G401 (cell line): ENCODE results near the gene CAMTA1. TPM values are rescaled to one million over a fixed set of nuclear protein-coding genes. Genes with fewer than 3 reads are reported as not detected.

Experiments used
- DNase-seq: peaks from one replicate; pipeline ENCODE4 v3.0.0-alpha.2; 2015; ENCODE audit warnings: low spot score
- in situ Hi-C: cut with HindIII; loops from 2 replicates; pipeline ENCODE4 v1.10.0; 2016; ENCODE audit warnings: low sequenced_read_pairs, mixed read lengths
- total RNA-seq: library from RNA; depleted of rRNA; stranded (reverse); fragments of >200 nt; shearing (Covaris generic); gene quantifications from 2 replicates; pipeline ENCODE4 v1.2.3, GENCODE V29; 2014

The CAMTA1 gene
- total RNA-seq, 1 experiment from 2014 or later: 137 TPM

DNA sequence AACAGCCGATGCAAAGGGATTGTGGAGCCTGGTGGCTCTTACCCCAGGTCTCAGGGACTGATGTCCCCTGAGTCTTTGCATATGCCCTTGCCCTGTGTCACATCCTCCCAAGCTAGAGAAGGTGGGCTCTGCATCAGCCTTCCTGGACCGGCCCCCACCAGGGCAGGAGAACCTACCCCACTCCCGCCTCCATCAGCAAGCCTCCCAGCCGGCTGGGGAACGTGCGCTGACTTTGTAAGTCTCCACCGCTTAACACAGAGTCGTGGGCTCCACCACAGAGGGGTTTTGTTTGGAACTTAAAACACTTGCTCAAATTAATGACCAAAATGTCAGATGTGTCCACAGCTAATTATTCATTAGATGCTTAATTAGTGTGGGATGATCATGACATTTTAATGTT, 730.6 kb downstream of the CAMTA1 start:
- in situ Hi-C loops: no loop called here
- no peak for DNase-seq

DNA sequence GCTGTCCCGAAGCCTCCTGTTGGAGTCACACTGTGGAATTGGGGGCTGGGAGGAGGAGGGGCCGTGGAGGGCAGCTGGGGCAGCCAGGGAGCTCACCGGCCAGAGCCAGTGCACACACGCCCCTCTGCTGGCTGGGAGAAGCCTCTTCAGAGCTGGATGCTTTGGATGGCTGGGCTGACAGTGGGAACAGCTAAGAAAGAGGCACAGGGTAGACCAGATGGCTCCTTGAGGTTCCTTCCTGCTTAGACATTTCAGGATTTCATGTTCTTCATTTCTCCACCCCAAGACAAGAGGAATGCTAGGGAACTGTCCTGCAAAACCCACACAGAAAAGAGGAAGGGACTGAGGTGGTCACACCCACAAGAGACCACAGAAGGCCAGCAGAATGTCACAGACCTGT, 731.1 kb downstream of the CAMTA1 start:
- in situ Hi-C loops: no loop called here
- peak; percentile 28 for DNase-seq

DNA sequence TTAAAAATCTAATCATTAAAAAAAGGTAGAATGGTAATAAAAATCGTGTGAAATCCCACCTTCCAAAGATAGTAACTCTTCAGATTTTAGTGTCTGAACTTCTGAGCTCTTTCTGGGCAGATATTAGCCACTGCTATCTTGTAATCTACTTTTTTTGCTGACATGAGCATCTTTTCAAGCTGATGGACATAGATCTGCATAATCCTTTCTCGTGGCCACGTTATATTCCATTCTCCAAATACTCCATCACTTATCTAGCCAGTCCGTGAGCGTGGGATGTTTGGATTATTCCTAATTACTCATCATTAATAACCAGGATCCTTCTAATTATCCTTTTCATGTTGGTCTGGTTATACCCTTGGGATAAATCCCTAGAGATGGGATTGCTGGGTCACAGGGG, 731.7 kb downstream of the CAMTA1 start:
- DNase-seq: no peak
- in situ Hi-C loops: no loop called here

DNA sequence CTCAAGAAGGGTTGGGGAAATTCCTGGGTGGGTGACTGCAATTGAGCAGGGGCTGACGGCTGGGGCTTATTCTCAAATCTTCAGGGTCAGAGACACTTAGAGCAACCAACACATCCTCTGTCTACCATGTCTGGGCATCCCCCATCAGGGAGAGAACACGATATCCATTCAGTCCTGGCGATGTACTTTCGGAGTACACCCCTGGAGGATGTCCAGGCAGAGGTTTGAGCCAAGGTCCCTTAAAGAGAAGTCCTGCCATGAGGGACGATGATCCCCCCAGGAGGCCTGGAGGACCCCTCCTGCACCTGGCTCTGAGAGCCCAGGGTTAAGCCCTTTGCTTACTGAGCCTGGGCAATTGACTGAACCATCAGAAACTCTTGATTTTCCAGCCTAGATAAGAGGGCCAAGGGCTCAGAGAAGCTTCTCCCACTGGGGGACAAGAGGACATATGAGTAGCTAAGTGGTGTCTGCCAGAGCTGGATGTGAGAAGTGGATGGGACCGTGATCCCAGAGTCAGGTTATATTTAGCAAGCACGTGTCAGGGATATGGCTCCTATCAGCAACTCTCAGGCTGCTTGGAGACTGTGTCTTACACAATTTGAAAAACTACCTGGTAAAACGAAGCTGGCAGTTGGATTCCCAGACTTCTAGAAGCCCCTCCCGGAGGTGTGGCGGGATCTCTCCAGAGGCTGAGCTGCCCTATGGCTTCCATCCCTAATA, 732.5 kb downstream of the CAMTA1 start:
- in situ Hi-C loops: no loop called here
- DNase-seq: peak; percentile 7

DNA sequence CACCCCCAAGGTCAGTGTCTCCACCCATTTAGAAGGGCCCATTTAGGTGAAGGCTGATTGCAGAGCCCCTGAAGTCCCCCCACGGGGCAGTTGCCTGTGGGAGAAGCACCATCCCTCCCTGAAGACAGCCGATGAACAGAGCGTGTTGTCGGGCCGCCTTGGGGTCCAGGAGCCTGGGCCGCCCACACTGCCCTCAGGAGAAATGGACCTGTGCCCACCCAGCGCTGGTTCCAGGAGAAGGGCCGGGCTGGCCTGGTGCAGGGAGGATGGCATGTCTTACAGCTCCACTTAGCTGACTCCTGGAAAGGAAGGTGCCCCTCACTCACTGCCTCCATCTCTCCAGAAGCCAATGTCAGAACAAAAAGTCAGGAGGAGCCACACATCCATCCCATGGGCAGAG, 733.2 kb downstream of the CAMTA1 start:
- in situ Hi-C loops: no loop called here
- DNase-seq: no peak

DNA sequence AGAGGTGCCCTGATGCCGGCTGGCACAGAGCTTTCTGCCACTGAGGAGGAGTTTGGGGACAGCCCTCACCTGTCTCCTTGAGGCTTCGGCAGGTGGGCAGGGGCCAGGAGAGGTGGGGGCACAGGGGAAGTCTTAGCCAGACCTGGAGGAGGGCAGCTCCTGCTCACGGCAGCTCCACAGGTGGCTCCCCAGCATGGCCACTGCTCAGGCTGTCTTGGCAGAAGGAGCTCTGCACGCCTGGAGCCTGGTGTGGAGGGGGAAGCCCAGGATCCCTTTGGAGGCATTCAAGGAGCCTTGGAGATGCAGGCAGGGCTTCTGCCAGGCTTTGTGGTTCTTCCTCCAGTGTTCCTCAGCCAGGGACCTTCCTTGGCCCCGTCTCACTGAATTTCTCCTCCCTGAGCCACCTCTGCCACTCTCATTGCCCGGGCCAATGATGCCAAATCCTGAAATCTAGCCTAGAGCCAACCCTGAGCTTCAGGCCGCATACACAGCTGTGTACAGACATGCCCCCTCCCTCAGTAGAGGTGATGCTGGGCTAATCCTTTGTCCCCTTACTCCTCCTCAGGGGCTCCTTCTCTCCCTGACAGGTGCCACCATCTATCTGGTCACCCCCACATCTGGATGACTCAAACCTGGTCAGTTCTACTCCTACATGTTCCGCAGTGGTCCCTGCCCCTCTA, 734.1 kb downstream of the CAMTA1 start:
- in situ Hi-C loops: no loop called here

DNA sequence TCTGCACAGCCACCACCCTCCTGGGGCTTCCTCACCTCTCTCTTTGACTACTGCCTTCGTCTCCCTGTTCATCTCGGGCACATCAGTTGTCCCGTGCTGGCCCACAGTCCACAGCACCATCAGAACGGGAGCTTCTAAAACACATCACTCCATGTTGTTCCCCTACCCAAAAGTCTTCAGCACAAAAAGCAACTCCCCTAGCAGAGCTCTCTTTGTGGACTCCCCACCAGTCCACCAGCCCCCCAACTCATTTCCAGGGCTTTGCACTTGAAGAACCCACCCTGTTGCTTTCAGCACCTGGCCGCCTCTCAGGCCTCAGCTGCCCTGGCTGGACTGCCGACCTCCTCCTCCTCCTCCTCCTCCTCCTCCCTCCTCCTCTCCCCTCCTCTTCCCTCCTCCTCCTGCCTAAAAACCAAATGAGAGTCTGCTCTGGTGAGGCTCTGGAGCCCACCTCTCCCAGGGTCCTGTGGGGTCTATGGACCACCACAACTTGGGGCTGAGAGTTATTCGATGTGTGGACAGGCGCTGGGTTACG, 734.7 kb downstream of the CAMTA1 start:
- in situ Hi-C loops: no loop called here
- DNase-seq: no peak

More for the DNA sequence above, 734.1 kb downstream of the CAMTA1 start:
- peak; percentile 12 for DNase-seq

DNA sequence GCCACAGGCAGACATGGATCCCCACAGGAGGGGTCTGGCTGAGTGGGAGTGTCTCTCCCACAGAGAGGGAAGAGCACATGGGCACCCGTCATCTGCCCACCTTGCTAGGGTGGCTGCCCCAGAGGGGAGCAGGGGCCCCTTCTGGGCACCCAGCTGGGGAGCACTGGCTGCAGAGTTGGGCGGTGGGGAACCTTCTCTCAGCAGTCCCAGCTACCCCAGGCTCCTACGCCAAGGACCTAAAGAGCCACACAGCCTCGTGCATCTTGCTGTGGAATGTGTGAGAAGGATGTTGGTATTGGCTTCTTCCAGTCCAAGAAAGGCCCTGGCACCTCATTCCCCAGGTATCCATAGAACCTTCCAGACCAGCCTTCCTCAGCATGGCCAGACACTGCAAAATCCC, 735.2 kb downstream of the CAMTA1 start:
- in situ Hi-C loops: no loop called here

DNA sequence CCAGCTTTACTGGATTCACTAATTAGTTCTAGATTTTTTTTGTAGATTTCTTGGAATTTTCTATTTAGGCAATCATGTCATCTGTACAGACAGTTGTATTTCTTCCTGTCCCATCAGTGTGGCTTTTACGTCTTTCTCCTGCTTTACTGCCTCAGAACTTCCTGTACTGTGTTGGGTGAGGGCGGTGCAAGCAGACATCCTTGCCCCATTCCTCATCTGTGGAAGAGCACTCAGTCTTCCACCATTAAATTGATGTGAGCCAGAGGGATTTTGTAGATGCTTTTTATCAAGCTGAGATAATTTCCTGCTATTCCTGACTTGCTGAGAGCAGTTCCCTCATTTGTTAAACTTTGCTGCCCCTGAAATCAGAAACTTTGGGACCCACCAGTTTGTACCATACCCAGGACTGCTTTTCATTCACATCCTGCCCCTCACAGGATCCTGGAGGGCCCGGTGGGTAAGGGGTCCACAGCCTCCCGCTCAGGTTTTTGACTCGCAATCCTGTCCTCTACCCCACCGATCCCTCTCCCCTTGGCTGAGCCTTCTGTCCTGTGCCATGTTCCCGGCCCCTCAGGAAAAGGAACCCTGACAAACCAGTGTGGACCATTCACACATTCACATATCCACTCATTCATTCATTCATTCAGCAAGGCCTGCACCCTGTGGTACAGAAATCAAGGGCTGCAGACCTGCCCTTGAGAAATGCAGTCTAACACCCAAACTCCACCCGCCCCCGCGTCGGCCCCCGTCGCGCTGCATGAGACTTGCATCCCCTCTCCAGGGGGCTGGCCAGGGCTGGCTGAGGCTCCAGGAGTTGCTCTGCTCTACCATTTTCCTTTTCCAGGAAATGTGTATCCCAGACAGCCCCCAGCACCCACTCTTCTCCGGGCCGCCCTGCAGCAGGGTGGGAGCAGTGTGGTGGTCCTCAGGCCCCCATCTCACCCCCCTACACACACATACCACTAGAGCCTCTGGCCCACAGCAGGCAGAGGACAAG, 739.4 kb downstream of the CAMTA1 start:
- DNase-seq: no peak
- in situ Hi-C loops: no loop called here

More for the DNA sequence above, 735.2 kb downstream of the CAMTA1 start:
- DNase-seq: no peak

DNA sequence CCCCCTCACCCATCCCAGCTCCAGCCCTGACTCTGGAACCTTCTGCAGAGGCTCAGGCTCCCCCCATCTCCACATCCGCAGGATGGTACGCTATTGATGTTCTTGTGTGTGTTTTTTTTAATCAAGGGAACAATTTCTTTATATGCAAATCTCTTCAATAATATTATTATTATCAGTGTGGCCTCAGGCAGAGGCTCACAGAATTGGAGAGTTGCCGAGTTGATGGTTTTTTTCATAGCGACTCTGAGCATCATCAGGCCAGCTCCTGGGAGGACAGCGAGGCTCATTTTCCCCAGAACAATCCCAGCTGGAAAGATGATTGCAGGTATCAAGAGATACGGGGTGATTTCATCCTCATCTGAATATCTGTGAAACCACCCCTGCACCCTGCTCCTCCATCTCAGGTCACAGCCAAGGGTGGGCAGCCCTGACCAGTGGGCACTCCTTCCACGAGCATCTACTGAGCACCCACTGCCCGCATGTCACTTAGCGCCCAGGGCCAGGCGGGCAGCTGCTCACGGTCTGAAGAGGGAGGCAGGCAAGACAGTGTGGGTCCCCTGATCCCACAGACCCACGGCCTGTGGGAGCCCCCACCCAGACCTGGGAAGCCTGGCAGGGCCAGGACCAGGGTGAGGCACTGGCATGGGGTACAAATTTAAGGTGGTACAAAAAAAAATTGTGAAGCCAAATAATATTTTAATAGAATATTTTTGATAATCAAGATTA, 740.2 kb downstream of the CAMTA1 start:
- in situ Hi-C loops: no loop called here
- DNase-seq: no peak

DNA sequence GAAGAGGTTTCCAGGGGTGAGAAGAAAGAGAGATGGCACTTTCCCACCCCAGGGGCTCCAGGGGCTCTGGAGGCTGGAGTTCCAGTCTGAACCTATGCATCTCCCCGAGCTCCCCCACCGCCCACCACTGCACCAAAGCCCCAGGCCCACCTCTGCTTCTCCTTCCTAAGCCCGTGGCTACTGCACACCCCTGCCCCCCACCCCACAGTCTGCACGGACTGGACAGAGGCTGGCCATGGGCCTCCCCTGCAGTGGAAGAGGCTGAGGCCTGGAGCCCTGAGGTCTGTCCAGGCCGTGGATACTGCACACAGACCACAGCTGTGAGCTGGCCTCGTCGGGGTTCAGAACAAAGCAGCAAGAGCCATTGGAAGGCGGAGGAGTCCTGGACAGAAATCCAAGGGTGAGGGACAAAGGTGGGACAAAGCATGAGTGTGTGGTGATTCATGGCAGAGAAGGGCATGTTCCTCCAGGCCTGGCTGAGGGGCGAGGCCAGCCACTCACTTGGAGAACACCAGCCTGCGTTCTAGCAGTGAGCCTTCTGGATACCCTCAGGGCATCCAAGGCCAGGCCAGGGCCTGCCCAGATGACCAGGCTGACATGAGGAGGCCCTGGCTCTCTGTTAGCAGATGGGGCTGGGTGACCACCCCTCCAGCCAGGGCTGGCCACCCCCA, 741.1 kb downstream of the CAMTA1 start:
- no peak for DNase-seq

DNA sequence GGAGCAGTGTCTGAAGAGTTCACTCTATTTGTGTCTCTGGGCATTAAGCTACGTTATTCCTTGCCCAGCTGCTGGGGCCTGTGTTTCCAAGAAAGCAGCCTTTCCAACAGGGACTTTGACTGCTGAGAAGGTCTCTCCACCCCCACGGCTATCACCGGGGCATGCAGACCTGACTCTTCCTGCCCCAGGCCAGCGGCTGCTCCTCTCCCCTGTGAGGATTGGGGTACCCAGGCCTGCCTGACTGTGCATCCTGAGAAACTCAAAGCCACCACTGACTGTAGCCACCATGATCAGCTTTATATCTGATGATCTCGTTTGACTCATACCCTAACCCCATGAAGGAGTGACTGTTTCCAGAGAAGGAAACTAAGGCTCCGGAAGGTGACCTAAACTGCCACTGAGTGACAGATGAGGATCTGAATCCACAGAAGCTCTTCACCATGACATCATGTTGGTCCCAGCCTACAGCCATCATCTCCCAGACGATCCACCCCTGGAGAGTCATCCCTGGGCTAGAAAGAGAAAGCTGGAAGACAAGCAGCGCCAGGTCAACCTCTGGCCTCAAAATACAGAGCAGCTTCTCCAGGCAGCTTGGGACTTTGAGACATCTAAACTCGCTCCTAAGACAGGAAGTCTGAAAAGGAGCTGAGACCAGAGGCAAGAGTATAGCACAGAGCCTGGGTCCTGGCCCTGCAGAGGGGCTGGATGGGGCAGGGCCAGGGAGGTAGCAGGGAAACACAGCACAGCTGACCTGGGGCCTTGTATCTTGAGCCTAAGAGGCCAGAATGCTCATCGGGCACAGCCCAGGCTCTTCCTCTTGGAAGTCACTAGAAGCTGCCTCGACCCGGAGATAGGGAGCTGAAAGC, 741.8 kb downstream of the CAMTA1 start:
- no peak for DNase-seq
- in situ Hi-C loops: no loop called here

More for the DNA sequence above, 741.1 kb downstream of the CAMTA1 start:
- in situ Hi-C loops: no loop called here

DNA sequence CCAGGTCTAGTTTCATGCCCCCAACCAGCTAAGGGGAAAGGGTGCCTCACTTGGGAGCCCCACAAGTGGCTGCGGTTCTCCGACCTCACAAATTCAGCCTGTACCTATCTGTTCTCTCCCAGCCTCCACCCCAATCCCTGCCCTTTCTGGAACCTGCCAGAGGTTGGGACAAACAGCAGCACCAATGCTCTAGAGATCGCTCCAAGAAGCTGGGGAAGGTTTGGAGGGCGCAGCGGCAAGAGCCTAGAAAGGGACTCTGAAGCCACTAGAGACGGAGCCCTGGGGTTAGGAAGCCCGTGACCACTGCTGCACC, 742.4 kb downstream of the CAMTA1 start:
- in situ Hi-C loops: no loop called here
- no peak for DNase-seq

DNA sequence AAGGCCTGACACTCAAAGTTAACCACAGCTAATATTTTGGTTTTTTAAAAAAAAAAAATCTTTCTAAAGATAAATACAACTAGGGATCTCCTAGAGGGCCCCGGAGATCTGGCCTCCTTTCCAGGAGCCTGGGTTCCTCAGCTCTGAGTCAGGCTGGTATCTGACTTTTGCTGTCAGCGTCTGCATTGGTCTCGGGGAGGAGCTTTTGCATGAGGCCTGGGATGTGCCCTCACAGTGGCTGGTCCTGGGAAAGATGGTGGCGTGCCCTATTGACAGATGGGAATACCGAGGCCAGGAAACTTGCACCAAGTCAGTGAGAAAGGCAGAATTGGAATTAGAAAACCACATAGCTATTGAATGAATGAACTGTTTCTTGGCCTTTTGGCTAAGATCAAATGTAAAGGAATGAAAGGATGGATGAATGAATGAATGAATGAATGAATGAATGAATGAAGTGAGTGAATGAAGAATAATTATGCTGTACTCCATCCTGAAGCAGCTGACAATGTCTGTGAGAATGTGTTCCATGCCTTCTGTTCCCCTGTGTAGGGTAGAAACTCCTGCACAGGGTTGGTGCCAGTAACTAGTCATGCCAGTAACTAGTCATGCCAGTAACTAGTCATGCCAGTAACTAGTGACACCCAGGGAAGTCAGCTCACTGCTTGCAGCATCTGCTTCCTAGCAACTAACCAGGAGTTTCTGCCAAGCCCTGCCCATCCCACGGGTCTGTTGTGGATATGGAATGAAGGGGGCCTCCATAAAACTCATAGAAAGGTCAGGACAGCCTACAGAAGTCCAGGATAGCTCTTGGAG, 743.3 kb downstream of the CAMTA1 start:
- DNase-seq: no peak
- in situ Hi-C loops: no loop called here

DNA sequence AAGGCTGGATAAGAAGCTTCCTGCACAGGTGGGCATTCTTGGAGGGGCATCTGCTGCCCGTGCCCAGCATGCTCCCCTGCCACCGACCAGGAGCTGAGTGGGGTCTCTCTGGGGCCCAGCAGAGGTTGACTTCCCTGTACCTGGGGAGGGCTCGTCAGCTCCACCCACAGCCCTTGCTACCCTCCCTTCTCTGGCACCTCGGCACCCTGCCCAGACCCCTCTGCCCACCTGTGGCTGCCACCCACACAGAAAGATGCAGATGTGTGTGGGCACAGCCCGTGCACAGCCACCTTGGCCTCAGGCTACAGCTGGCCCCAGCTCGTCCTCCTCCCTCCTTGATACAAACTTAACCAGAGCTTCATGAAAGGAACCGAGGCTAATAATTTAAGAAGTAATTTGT, 744.7 kb downstream of the CAMTA1 start:
- no peak for DNase-seq
- in situ Hi-C loops: no loop called here

DNA sequence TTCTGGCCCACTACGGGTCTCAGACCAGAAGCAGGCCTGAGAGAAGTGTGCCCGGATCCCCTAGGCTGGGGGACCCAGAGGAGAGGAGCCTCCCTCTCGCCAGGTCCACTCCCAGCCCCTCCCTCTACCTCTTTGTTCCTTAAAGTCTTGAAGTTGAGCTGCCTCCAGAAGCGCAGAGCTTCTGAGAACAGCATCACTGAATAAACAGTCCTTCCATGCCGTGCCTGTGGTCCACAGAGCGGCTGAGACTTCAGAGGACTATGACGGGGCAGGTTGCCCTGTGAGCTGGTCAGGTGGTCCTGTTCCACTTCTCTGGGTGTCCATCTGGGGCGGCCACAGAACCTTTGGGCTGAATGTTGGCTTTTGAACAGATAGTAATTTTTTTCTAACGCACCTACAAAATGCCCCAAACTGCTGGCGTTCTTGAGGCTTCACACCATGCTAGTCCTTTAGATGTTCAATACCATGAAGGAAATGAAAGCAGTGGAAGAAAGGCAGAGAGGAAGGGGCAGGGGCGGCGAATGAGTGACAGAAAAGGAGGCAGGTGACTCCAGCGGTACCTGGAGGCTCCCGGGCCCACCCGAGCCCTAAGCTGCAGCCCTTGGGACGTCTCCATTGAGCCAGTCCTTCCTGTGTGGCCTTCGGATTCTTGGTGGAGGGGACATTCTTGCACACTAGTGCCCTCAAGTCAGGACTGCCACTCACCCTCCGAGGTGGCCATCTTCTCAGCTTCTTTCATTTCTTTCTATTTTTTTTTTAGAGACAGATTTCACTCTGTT, 746.5 kb downstream of the CAMTA1 start:
- in situ Hi-C loops: no loop called here

More for the DNA sequence above, 746.5 kb downstream of the CAMTA1 start:
- no peak for DNase-seq
